Measurements from ENCODE around the gene ADAM8. TPM values are rescaled to one million over a fixed set of nuclear protein-coding genes. Genes with fewer than 3 reads are reported as not detected.

ADAM8 gene
- total RNA-seq, 2 donors from 2014 or later, result 156 to 218 TPM

DNA sequence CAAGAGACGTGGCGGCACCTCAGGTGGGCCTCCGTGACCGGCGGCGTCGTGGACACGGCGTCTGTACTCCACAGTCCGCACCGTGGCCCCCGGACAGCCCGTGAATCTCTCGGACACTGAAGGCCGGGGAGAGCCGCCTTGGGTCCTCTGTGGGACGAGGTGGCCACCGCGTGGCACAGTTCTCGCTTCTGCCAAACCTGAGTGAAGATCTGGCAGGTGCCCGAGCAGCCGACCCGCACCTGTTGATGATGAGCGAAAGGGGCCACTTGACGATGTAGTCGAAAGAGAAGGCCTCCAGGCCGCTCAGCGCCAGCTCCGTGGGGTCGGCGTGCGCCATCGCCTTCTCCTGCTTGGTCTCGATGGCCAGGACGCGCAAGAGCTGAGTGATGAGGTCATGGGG is 8.5 kb upstream of the ADAM8 start:
- Mint-ChIP-seq H3K27ac (no peak overlapping the region), H3K27me3 (ENCODE audit: low read depth) (no peaks in the 10 kb centered on the region), H3K36me3 (ENCODE audit: insufficient read depth in 2 of 2) (peaks cover 10 to 25% of the 10 kb centered on the region in 2 donors), H3K4me1 (ENCODE audit: low read depth) (no peaks in the 10 kb centered on the region), H3K9me3 (no peaks in the 10 kb centered on the region), H3K4me3 (no peak overlapping the region)
- ATAC-seq (replicated peaks in 1 of 2) (no peak), DNase-seq (no peak)

DNA sequence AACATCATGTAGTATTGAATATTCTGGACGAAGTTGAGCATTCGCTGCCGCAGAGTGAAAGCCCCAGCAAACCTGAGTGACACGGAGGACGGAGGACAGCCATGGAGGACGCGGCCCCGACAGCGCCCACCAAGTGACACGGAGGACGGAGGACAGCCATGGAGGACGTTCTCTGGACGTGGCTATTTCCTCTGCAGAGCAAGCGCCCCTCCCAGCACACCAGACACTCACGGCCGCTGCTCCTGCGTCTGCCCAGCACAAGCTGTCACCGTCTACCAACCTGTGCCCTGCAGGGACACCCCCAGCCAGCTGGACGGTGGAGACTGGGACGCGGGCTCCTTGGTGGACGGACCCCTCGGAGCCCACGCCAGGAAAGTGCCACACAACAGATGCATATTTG is 7.3 kb upstream of the ADAM8 start:
- Mint-ChIP-seq H3K4me1 (ENCODE audit: low read depth) (no peaks in the 10 kb centered on the region), H3K27me3 (ENCODE audit: low read depth) (no peaks in the 10 kb centered on the region), H3K4me3 (no peak overlapping the region), H3K9me3 (no peaks in the 10 kb centered on the region), H3K36me3 (ENCODE audit: insufficient read depth in 2 of 2) (peaks cover 9 to 24% of the 10 kb centered on the region in 2 donors), H3K27ac (no peak overlapping the region)
- DNase-seq (no peak), ATAC-seq (replicated peaks in 1 of 2) (no peak)

DNA sequence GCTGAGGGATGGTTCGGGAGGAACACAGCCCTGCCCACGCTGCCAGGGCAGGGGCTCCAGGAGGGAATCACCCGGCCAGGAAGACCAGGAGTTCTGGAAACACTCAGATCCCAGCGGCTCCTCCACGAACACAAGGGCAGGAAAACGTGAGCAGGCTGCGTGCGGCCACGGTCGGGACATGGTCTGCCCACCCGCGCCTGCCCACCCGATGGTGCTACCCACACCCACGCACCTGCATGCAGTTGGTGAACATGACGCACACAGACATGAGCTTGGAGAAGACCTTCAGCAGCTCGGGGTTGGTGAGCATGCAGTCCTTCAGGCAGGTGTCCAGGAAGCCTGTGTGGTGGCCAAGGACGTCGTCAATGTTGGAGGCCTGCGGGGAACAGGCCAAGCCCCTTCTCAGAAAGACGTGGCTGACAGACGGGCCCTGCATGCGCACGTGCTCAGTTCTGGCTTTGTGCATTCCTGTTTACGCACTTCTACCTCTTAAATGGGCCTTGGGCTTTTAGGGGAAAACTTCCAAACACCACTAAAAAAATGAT is 6.2 kb upstream of the ADAM8 start:
- Mint-ChIP-seq H3K4me3 (no peak overlapping the region), H3K4me1 (ENCODE audit: low read depth) (peaks cover 10% of the 10 kb centered on the region), H3K36me3 (ENCODE audit: insufficient read depth in 2 of 2) (peaks cover 7 to 24% of the 10 kb centered on the region in 2 donors), H3K27me3 (ENCODE audit: low read depth) (no peaks in the 10 kb centered on the region), H3K9me3 (no peaks in the 10 kb centered on the region), H3K27ac (no peak overlapping the region)
- DNase-seq (no peak), ATAC-seq (replicated peaks in 1 of 2) (no peak)

DNA sequence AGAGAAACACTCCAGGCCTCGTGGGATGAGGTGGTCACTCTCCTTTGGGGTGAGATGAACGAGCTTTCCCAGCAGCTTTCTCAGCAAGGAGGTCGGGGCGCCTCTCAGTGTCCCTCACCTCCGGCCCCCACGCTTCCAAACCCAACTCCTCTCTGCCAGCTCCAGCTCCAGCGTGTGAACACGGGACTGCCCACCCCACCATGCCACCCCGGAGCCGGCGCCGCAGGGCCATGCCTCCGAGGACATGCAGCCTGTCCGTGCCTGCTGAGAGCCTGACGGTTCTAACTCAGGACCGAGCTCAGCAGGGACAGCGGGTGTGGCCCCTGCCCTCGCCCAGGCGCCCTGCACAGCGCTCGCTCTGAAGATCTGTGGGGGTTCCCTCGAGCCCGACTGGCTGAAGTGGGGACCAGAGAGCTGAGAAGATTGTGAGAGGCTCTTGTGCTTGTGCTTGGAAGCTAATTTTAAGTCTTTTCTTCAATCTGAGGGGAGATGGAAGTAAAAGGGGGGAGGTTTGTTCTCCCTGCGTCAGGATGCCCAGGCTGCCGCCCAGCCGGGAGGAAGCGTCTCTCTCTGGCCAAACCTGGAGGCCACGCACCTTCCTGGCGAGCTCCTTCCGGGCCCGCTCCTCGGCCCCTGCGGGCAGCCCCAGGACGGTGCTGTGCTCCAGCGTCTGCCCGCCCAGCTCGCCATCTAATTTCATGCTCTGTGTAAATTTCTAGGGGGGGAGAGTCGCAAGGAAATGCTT is 5.1 kb upstream of the ADAM8 start:
- ATAC-seq (replicated peaks in 1 of 2), result no peak
- peaks cover 15% of the 10 kb centered on the region for H3K4me1 Mint-ChIP-seq (ENCODE audit: low read depth)
- H3K9me3 Mint-ChIP-seq, result no peaks in the 10 kb centered on the region
- no peak overlapping the region for H3K4me3 Mint-ChIP-seq
- no peak overlapping the region for H3K27ac Mint-ChIP-seq
- H3K27me3 Mint-ChIP-seq (ENCODE audit: low read depth), result no peaks in the 10 kb centered on the region
- peaks cover 7 to 20% of the 10 kb centered on the region in 2 donors for H3K36me3 Mint-ChIP-seq (ENCODE audit: insufficient read depth in 2 of 2)
- no peak for DNase-seq

DNA sequence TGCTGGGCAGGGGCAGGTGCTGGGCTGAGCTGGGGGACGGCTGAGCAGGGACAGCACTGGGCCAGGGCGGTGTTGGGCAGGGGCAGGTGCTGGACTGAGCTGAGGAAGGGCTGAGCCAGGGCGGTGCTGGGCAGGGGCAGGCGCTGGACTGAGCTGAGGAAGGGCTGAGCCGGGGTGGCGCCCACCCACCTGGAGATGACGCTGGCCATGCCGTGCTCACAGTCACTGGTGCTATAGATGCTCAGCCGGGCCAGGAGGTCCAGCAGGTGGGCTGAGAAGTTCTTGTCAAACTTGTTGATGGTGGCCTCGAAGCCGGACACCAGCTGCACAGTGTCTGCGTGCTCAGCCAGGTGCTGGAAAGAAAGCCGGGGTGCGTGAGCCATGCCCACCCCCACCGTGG is 4.4 kb upstream of the ADAM8 start:
- H3K9me3 Mint-ChIP-seq, result no peaks in the 10 kb centered on the region
- H3K27me3 Mint-ChIP-seq (ENCODE audit: low read depth), result no peaks in the 10 kb centered on the region
- H3K4me1 Mint-ChIP-seq (ENCODE audit: low read depth), result peaks cover 15% of the 10 kb centered on the region
- ATAC-seq (replicated peaks in 1 of 2), result no peak
- DNase-seq, result no peak
- H3K27ac Mint-ChIP-seq, result no peak overlapping the region
- H3K4me3 Mint-ChIP-seq, result no peak overlapping the region
- H3K36me3 Mint-ChIP-seq (ENCODE audit: insufficient read depth in 2 of 2), result peaks cover 5 to 15% of the 10 kb centered on the region in 2 donors

DNA sequence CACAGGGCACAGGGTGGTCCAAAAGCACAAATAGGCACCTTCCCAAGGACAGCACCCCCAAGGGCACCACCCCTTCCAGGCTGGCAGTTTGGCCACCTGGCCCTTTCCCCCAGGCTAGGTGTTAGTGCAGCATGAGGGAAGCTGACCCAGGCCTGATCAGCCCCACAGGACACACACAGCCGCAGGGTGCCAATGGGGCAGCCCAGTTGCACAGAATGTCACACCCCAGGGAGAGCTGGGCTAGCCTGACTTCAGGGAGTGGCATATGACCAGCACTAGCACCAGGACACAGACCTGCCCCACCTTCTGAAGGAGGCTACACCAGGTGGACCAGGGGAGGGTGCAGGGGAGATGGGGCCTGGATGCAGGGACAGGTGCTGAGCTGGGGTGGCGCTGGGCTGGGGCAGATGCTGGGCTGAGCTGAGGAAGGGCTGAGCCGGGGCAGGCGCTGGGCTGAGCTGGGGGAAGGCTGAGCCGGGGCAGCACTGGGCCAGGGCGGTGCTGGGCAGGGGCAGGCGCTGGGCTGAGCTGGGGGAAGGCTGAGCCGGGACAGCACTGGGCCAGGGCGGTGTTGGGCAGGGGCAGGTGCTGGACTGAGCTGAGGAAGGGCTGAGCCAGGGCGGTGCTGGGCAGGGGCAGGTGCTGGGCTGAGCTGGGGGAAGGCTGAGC is 3.9 kb upstream of the ADAM8 start:
- peaks cover 4 to 13% of the 10 kb centered on the region in 2 donors for H3K36me3 Mint-ChIP-seq (ENCODE audit: insufficient read depth in 2 of 2)
- peaks cover 15% of the 10 kb centered on the region for H3K4me1 Mint-ChIP-seq (ENCODE audit: low read depth)
- H3K4me3 Mint-ChIP-seq, result no peak overlapping the region
- DNase-seq (no peak), ATAC-seq (replicated peaks in 1 of 2) (no peak)
- H3K27ac Mint-ChIP-seq, result no peak overlapping the region
- no peaks in the 10 kb centered on the region for H3K27me3 Mint-ChIP-seq (ENCODE audit: low read depth)
- H3K9me3 Mint-ChIP-seq, result no peaks in the 10 kb centered on the region

DNA sequence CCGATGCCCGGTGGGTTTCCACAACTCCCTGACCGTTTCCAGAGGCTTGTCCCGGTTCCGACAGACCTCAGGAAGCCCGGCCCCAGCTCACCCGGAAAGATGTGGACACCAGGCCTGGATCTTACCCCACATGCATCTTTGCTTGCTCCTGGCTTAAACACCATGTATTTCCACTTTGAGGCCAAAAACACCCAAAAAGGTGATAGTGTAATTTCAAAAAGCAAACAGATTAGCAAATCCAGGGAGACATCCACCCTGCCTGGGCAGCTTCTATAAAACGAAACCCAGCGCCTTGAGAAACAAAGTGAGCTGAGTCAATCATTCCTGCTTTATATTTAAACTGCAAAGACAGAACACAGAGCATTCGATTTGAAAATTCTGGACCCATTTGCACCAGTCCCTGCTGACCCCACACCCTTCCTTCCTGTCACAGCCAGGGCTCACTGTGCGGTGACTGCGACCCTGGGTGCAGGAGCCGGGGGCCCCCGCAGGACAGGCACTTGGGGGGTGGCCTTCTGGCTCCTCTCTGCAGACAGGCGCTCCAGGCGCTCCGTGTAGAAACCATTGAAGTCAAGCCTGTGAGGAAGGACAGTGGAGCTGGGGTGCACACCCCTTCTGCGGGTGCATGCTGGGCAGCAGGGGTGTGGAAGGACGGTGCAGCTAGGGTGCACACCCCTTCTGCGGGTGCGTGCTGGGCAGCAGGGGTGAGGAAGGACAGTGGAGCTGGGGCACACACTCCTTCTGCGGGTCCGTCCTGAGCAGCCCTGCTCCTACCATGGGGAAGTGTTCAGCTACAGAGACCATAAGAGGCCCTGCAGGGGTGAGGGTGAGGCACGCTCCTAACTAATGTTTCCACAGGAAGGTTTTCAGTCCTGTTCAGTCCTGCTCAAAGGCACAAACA is 2.9 kb upstream of the ADAM8 start:
- no peak overlapping the region for H3K27ac Mint-ChIP-seq

DNA sequence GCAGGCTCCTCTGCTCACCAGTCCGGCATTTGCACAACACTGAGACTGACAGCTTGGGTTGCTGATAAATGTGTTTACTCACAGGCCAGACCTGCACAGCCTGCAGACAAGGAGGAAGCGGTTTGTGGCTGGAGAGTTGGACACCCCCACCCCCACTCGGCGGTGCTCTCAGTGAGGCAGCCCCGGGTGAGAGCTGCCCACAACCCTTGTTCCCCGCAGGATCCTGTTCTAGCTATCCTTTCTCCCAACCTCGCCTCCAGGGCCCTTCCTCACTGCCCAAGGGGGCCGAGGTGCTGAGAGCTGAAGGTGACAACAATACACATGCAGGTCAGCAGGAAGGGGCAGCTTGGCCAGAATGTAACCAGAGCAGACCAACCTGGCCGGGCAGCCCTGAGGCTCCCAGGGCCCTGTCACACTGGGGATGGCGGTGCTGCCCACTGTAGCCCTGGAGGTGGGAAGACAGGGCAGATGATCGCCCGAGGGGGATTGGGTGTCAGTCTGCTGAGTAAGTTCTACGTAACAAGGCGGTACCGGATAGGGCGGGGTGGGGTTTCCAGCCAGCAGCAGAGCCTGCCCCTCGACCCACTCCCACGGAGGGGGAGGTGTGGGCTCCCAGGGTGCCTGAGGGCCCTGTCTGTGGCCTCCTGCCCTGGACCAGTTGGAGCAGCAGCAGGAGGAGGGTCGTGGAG is 2.1 kb upstream of the ADAM8 start:
- peak; percentile 19 to 43 for ATAC-seq (replicated peaks in 1 of 2)
- DNase-seq, result peak; percentile 66 to 78
- peaks cover 0 to 7% of the 10 kb centered on the region in 2 donors for H3K36me3 Mint-ChIP-seq (ENCODE audit: insufficient read depth in 2 of 2)
- H3K4me1 Mint-ChIP-seq (ENCODE audit: low read depth), result peaks cover 22% of the 10 kb centered on the region
- peak overlapping the region; percentile 22 for H3K27ac Mint-ChIP-seq
- H3K4me3 Mint-ChIP-seq, result peak overlapping the region; percentile 82 to 86
- no peaks in the 10 kb centered on the region for H3K27me3 Mint-ChIP-seq (ENCODE audit: low read depth)
- no peaks in the 10 kb centered on the region for H3K9me3 Mint-ChIP-seq

More for the DNA sequence above, 2.9 kb upstream of the ADAM8 start:
- DNase-seq (no peak), ATAC-seq (replicated peaks in 1 of 2) (no peak)
- Mint-ChIP-seq H3K4me3 (peak overlapping the region in 1 of 2 donors; percentile 25), H3K9me3 (no peaks in the 10 kb centered on the region), H3K4me1 (ENCODE audit: low read depth) (peaks cover 21% of the 10 kb centered on the region), H3K27me3 (ENCODE audit: low read depth) (no peaks in the 10 kb centered on the region), H3K36me3 (ENCODE audit: insufficient read depth in 2 of 2) (peaks cover under 1 to 9% of the 10 kb centered on the region in 2 donors)

DNA sequence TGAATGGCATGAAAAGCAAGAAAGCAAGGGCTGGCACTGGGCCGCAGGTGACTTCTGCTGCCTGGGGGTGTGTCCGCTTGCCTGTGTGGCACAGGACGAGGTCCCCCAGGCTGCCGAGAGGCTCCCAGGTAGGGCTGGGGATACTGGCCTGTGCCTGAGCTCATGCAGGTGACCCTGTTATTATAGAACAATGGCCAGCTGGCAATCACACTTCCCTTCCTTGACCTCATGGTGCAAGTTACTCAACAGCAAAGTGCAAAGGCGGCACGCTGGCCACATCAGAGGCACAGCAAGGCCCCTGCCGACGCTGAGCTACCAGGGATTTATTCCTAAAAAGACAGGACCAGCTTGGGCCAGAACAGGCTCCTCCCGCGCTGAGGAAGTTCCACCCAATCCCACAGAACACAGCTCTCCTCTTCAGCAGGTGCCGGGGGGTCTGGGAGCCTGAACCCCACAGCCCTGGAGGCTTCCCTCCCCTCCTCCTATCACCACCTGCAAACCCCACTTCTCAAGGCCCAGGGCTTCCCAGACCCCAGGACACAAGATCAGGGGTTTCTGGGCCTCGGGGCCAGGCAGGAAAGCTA is 1.4 kb upstream of the ADAM8 start:
- no peak for ATAC-seq (replicated peaks in 1 of 2)
- H3K36me3 Mint-ChIP-seq (ENCODE audit: insufficient read depth in 2 of 2), result peaks cover 0 to 6% of the 10 kb centered on the region in 2 donors
- DNase-seq, result no peak
- no peaks in the 10 kb centered on the region for H3K27me3 Mint-ChIP-seq (ENCODE audit: low read depth)
- H3K9me3 Mint-ChIP-seq, result no peaks in the 10 kb centered on the region
- peak overlapping the region; percentile 22 for H3K27ac Mint-ChIP-seq
- peak overlapping the region; percentile 82 to 86 for H3K4me3 Mint-ChIP-seq
- H3K4me1 Mint-ChIP-seq (ENCODE audit: low read depth), result peaks cover 22% of the 10 kb centered on the region

DNA sequence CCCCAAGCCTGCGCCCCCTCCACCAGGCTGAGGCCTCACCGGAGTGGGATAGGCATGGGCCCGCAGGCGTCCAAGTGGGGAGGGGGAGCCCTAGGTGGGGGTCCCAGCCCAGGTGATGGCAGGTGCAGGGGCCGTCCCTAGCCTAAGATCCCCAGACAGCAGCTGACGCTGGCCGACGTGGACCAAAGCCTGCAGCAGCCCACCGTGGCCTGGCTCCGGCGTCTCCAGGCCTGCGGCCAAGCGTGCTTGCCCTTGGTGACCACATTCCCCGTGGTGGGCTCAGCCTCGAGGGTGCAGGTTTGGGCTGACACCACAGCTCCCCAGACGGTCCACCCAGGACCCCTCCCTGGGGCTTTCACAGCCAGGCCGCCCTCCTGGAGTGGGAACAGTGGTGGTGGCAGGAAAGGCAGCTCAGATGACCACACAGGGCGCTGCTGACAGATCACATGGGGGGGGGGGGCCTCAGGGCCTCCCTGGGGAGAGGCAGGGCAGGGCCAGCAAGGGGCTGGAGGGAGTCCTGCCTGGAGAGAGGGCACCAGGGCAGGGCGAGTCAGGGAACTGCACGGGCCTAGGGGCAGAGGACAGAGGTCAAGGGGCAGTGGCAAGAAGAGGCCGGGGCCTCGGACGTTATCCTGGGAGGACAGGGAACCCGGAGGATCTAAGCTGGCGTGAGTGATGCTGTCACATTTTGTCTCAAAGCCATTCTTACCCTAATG is 767 bp upstream of the ADAM8 start:
- Mint-ChIP-seq H3K27me3 (ENCODE audit: low read depth) (no peaks in the 10 kb centered on the region), H3K27ac (no peak overlapping the region), H3K4me1 (ENCODE audit: low read depth) (peaks cover 22% of the 10 kb centered on the region), H3K9me3 (no peaks in the 10 kb centered on the region), H3K36me3 (ENCODE audit: insufficient read depth in 2 of 2) (peaks cover 0 to 6% of the 10 kb centered on the region in 2 donors), H3K4me3 (peak overlapping the region; percentile 82 to 86)
- ATAC-seq (replicated peaks in 1 of 2) (no peak), DNase-seq (no peak)

DNA sequence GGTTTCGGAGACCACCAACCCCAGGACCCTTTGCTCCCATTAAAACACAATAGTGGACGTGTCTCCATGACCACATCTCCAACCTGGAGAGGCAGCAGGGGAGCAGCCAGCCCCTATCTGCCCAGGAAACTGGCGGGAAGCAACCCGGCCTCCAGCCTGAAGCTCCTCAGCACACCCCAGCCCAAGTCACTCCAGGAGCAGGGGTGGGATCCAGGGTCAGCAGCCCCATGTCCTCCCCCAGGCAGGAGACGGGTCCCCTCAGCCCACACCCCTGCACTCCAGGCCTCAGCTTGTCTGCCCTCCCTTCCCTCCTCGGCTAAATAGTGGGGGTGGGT is 601 bp downstream of the ADAM8 start:
- H3K27me3 Mint-ChIP-seq (ENCODE audit: low read depth), result no peaks in the 10 kb centered on the region
- peak overlapping the region; percentile 72 for H3K27ac Mint-ChIP-seq
- H3K36me3 Mint-ChIP-seq (ENCODE audit: insufficient read depth in 2 of 2), result peaks cover 0 to 4% of the 10 kb centered on the region in 2 donors
- peaks cover 22% of the 10 kb centered on the region for H3K4me1 Mint-ChIP-seq (ENCODE audit: low read depth)
- H3K9me3 Mint-ChIP-seq, result no peaks in the 10 kb centered on the region
- H3K4me3 Mint-ChIP-seq, result peak overlapping the region; percentile 93 to 94
- DNase-seq, result no peak
- no peak for ATAC-seq (replicated peaks in 1 of 2)

DNA sequence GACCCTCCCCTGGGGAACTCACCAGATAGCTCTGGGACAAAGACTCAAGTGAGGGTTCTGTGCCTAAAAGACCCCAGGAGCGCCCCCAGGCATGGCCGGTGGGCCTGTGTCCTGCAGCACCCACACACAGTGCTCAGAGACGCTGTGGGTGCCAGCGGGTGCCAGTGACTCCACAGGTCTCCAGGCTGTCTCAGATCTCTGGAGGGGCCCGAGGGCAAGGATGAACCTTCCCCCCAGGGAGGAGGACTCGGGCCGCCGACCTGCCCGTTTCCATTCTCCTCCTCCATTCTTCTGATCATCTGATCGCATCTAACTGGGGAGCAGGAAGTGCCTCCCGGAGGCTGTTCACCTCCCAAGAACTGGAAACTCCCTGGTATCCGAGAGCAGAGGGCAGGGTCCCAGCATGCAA is 980 bp downstream of the ADAM8 start:
- peaks cover 22% of the 10 kb centered on the region for H3K4me1 Mint-ChIP-seq (ENCODE audit: low read depth)
- DNase-seq (peak; percentile 68), ATAC-seq (replicated peaks in 1 of 2) (peak; percentile 56 to 61)
- no peaks in the 10 kb centered on the region for H3K27me3 Mint-ChIP-seq (ENCODE audit: low read depth)
- H3K36me3 Mint-ChIP-seq (ENCODE audit: insufficient read depth in 2 of 2), result peaks cover 0 to 4% of the 10 kb centered on the region in 2 donors
- no peaks in the 10 kb centered on the region for H3K9me3 Mint-ChIP-seq
- H3K4me3 Mint-ChIP-seq, result peak overlapping the region; percentile 93 to 94
- peak overlapping the region; percentile 72 for H3K27ac Mint-ChIP-seq
